Measurements from ENCODE around the gene ZBTB37.
"Not testable (repeated sequence)": the region's sequence is repeated elsewhere in the genome, so short reads cannot be mapped to it uniquely, and the experiment has no call there.

ZBTB37 gene

GRCh38 chr1:173868266-173869020 is at the start of gene ZBTB37:
Gene ZBTB37, plus strand, starts transcription at chr1:173868380. Its CDS starts 1,846 bp downstream, at chr1:173870226.
- no peak for DNase-seq (ENCODE audit: low read depth, low spot score)

- DNase-seq (ENCODE audit: low read depth, low spot score) = no peak
These were observed 49.7 kb upstream of the ZBTB37 start for GRCh38 chr1:173818459-173818858.

GRCh38 chr1:173821680-173822079 is 46.5 kb upstream of the ZBTB37 start:
- DNase-seq (ENCODE audit: low read depth, low spot score) = no peak

GRCh38 chr1:173823781-173824314 is 44.3 kb upstream of the ZBTB37 start:
- DNase-seq (ENCODE audit: low read depth, low spot score) = no peak

GRCh38 chr1:173824315-173825081 is 43.7 kb upstream of the ZBTB37 start, which contains the start of the genes CENPL and DARS2:
Gene CENPL, minus strand, starts transcription at chr1:173824883. Its CDS starts 13,584 bp downstream, at chr1:173811299.
Gene DARS2, plus strand, starts transcription at chr1:173824673. Its CDS starts 557 bp downstream, at chr1:173825230.
- DNase-seq (ENCODE audit: low read depth, low spot score) = peak; percentile 92

GRCh38 chr1:173827611-173828010 is 40.6 kb upstream of the ZBTB37 start:
- no peak for DNase-seq (ENCODE audit: low read depth, low spot score)

- DNase-seq (ENCODE audit: low read depth, low spot score) = no peak
These were observed 35.4 kb upstream of the ZBTB37 start for GRCh38 chr1:173832748-173833147.

- no peak for DNase-seq (ENCODE audit: low read depth, low spot score)
These were observed 16.1 kb upstream of the ZBTB37 start for GRCh38 chr1:173852105-173852504.

GRCh38 chr1:173853074-173853473 is 15.1 kb upstream of the ZBTB37 start:
- no peak for DNase-seq (ENCODE audit: low read depth, low spot score)

GRCh38 chr1:173856014-173856413 is 12.2 kb upstream of the ZBTB37 start:
- no peak for DNase-seq (ENCODE audit: low read depth, low spot score)

GRCh38 chr1:173856903-173857302 is 11.3 kb upstream of the ZBTB37 start:
- DNase-seq (ENCODE audit: low read depth, low spot score) = no peak

GRCh38 chr1:173857363-173857917 is 10.7 kb upstream of the ZBTB37 start:
- DNase-seq (ENCODE audit: low read depth, low spot score) = no peak

GRCh38 chr1:173859547-173859946 is 8.6 kb upstream of the ZBTB37 start:
- not testable (repeated sequence) for DNase-seq (ENCODE audit: low read depth, low spot score)

- DNase-seq (ENCODE audit: low read depth, low spot score) = no peak
These were observed 8.1 kb upstream of the ZBTB37 start for GRCh38 chr1:173860065-173860464.

- DNase-seq (ENCODE audit: low read depth, low spot score) = no peak
These were observed 6.4 kb upstream of the ZBTB37 start for GRCh38 chr1:173861731-173862145.

GRCh38 chr1:173862146-173862768 is 5.9 kb upstream of the ZBTB37 start:
- not testable (repeated sequence) for DNase-seq (ENCODE audit: low read depth, low spot score)

GRCh38 chr1:173862769-173863223 is 5.4 kb upstream of the ZBTB37 start:
- DNase-seq (ENCODE audit: low read depth, low spot score) = no peak

GRCh38 chr1:173863224-173864161 is 4.7 kb upstream of the ZBTB37 start:
- DNase-seq (ENCODE audit: low read depth, low spot score) = no peak

- DNase-seq (ENCODE audit: low read depth, low spot score) = no peak
These were observed 3.9 kb upstream of the ZBTB37 start for GRCh38 chr1:173864179-173864867.

Data from smooth muscle cell of the brain vasculature (primary cell).